ENCODE measurements around the gene ADAMTS2. TPM values are rescaled to one million over a fixed set of nuclear protein-coding genes. Genes with fewer than 3 reads are reported as not detected.

The ADAMTS2 gene
- total and polyA plus RNA-seq, 2 donors, result 22.8 to 80.9 TPM

DNA sequence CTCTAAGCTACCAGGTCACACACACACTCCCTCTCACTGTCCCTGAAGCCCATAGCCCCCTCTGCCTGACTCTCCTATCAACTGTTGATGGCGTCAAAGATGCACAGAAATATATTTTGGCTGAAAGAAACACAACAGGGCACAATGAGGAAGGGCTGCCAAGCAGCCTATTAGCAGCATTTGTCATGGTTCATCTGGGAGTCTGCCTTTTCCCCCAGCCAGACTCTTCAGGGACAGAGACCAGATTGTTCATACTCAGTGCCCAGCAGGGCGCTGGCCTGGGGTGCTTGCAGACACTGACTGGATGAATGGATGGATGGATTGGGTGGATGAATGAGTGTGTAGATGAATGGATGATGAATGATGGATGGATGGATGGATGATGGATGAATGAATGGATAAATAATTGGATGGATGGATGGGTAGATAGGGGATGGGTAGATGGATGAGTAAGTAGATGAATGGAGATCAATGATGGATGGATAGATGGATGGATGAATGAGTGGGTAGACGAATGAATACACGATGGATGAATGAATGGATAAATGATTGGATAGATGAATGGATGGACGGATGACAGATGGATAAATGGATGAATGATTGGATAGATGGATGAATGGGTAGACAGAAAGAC, 90.5 kb downstream of the ADAMTS2 start:
- H3K4me3 ChIP-seq (ENCODE audit: low read depth, low read length), result no peak overlapping the region
- no peaks in the 10 kb centered on the region for H3K4me1 ChIP-seq (ENCODE audit: insufficient read depth)
- DNase-seq (ENCODE audit: extremely low spot score), result no peak
- no peaks in the 10 kb centered on the region for H3K36me3 ChIP-seq (ENCODE audit: insufficient read depth)
- 86% methylated on average over 5 of the region's 5 CpGs for WGBS
- no peak overlapping the region for H3K27ac ChIP-seq (ENCODE audit: low read depth)

DNA sequence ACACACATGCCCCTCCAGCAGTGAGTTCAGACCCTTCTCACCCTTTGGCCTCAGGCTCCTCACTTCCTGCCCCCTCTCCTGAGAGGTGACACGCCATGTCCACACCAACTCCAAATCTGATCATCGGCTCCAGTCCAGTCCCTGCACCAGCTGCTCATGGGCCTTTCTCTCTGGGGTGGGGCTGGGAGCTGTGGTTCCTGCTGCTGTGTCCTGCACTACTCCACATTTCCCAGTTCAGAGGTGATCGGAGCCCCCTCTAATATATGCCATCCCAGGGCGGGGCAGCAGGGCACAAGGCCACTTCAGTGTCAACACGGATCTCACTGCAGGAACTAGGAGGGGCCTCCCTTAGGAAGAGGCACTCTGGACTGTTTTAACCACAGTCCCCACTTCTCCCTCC, 91.5 kb downstream of the ADAMTS2 start:
- Histone ChIP-seq H3K36me3 (ENCODE audit: insufficient read depth) (no peaks in the 10 kb centered on the region), H3K4me3 (ENCODE audit: low read depth, low read length) (no peak overlapping the region), H3K27ac (ENCODE audit: low read depth) (no peak overlapping the region), H3K4me1 (ENCODE audit: insufficient read depth) (no peaks in the 10 kb centered on the region)
- no peak for DNase-seq (ENCODE audit: extremely low spot score)
- 88% methylated on average over 5 of the region's 5 CpGs for WGBS

DNA sequence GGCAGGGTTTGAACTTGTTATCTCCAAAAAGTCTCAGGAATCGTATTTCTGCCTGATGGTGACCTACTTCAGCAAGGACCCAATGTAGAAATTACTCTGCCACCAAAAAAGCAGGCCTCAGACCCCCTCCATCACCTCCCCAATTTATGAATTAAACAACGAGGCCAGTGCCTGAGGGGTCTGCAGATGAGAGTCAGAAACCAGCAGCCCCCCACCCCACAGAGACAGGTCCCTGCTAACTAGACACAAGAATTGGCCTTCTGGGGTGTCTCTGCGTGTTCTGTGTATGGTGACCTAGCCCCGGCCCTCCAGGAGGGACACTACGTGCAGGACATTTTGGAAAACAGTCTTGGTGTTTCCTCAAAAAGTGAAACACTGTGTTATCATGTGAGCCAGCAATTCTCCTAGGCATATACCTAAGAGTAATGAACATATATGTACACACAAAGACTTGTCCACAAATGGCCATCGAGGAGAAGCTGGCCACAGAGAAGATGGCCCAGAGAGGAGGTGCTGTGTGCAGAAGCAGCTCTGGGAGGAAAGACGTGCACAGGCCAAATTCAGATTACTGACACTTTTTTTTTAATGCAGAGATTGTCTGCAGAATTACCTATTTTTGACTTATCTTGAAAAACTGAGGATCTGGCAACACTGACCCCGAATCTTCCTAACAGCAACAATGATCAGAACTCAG, 93.8 kb downstream of the ADAMTS2 start:
- no peak for DNase-seq (ENCODE audit: extremely low spot score)

DNA sequence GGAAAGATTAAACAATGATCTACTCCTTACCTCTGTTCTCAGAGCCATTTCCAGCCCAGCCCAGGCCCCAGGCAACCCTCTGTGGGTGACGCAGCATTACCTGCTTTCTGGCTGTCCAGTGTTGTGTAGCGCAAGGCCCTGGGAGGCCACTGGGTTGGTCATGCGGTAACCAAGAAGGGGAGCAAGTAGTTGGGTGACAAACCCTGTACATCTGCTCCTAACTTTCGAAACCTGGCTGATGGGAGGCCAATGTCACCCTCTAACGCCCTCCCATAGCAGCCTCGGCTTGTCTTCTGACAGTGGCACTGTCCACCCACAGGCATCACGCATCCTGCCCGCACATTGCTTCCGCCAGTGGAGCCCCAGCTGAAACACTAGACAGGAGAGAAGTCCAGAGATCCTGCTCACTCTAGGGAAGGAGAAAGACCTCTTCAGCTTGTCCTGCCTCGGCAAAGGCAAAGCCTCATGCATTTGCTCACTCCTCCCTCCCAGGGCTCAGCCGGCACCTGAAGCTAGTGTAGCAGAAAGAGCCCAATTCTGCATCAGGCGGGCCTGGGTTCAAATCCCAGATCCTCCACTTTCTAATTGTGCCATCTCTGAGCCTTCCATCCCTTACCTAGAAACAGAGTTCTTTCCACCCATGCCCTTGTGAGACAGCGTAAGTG, 94.6 kb downstream of the ADAMTS2 start:
- no peaks in the 10 kb centered on the region for H3K36me3 ChIP-seq (ENCODE audit: insufficient read depth)
- H3K27ac ChIP-seq (ENCODE audit: low read depth), result no peak overlapping the region
- 93% methylated on average over 13 of the region's 13 CpGs for WGBS
- no peaks in the 10 kb centered on the region for H3K4me1 ChIP-seq (ENCODE audit: insufficient read depth)
- DNase-seq (ENCODE audit: extremely low spot score), result no peak
- H3K4me3 ChIP-seq (ENCODE audit: low read depth, low read length), result no peak overlapping the region

More for the DNA sequence above, 93.8 kb downstream of the ADAMTS2 start:
- 92% methylated on average over 8 of the region's 8 CpGs for WGBS
- Histone ChIP-seq H3K4me3 (ENCODE audit: low read depth, low read length) (no peak overlapping the region), H3K36me3 (ENCODE audit: insufficient read depth) (no peaks in the 10 kb centered on the region), H3K27ac (ENCODE audit: low read depth) (no peak overlapping the region), H3K4me1 (ENCODE audit: insufficient read depth) (no peaks in the 10 kb centered on the region)

DNA sequence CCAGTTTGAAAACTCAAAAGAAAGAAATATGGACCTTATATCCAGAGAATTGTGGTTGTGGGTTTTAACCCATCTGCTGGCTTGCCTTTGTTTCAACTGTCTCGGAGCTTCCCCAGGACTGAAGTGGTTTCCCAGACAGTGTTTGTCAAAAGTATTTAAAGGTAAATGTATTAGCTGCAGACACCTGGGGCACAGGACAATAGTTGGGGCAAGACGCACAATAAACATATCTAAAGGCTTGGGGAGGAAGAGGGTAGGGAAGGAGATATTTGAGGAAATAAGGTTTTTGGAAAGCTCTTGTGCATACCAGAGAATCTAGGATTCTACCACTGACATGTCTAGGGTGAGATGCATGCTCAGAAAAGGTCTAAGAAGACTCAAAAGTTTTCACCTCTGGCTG, 99.0 kb downstream of the ADAMTS2 start:
- WGBS, result 99% methylated on average over 2 of the region's 2 CpGs

DNA sequence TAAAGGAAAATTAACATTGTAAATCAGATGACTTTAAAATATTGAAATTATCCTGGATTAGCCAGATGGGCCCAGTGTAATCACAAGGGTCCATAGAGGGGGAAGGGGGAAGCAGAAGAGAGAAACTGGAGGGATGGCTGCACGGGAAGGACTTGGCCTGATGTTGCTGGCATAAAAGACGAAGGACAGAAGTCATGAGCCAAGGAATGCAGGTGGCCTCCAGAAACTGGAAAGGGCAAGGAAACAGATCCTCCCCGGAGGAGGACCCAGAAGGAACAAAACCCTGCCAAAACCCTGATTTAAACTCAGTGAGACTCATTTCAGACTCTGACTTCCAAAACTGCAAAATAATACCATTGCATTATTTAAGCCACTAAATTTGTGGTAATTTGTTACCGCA, 100.2 kb downstream of the ADAMTS2 start:
- no peak overlapping the region for H3K4me3 ChIP-seq (ENCODE audit: low read depth, low read length)
- H3K27ac ChIP-seq (ENCODE audit: low read depth), result no peak overlapping the region
- no peaks in the 10 kb centered on the region for H3K4me1 ChIP-seq (ENCODE audit: insufficient read depth)
- no peaks in the 10 kb centered on the region for H3K36me3 ChIP-seq (ENCODE audit: insufficient read depth)
- WGBS, result 78% methylated on average over 4 of the region's 4 CpGs
- no peak for DNase-seq (ENCODE audit: extremely low spot score)

More for the DNA sequence above, 99.0 kb downstream of the ADAMTS2 start:
- Histone ChIP-seq H3K4me1 (ENCODE audit: insufficient read depth) (no peaks in the 10 kb centered on the region), H3K4me3 (ENCODE audit: low read depth, low read length) (no peak overlapping the region), H3K27ac (ENCODE audit: low read depth) (no peak overlapping the region), H3K36me3 (ENCODE audit: insufficient read depth) (no peaks in the 10 kb centered on the region)
- no peak for DNase-seq (ENCODE audit: extremely low spot score)

DNA sequence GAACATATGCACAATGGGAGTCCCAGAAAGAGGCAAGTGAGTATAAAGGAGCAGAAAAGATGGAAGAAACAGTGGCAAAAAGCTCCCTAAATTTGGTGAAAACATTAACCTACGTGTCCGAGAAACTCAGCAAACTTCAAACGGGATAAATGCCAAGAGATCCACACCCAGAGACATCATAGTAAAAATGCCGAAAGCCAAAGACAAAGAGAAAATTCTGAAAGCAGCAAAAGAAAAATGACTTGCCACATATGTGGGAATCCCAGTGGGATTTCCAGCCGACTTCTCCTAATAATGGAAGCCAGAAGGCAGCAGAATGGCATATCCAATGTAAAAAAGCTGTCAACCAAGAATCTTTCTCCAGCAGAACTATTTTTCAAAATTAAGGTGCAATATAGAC, 101.2 kb downstream of the ADAMTS2 start:
- H3K27ac ChIP-seq (ENCODE audit: low read depth), result no peak overlapping the region
- no peaks in the 10 kb centered on the region for H3K4me1 ChIP-seq (ENCODE audit: insufficient read depth)
- H3K36me3 ChIP-seq (ENCODE audit: insufficient read depth), result no peaks in the 10 kb centered on the region
- DNase-seq (ENCODE audit: extremely low spot score), result no peak
- WGBS, result 47% methylated on average over 5 of the region's 5 CpGs
- no peak overlapping the region for H3K4me3 ChIP-seq (ENCODE audit: low read depth, low read length)

DNA sequence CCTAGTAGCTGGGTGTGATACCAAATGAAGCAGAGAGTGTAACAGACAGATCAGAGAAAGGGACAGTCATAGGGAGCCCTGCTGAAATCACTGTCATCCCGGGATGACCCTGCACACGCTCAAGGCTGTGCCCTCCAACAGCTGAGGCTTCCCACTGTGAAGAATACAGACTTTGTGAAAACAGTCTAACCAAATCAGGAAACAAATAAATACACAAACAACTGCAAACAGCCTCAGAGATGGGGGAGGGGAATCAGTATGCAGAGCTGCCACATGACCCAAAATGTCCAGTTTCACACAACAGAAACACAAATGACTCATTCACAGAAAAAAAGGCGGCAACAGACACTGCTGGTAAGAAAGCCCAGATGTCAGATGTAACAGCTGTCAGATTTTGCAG, 101.9 kb downstream of the ADAMTS2 start:
- no peak for DNase-seq (ENCODE audit: extremely low spot score)
- Histone ChIP-seq H3K36me3 (ENCODE audit: insufficient read depth) (no peaks in the 10 kb centered on the region), H3K4me3 (ENCODE audit: low read depth, low read length) (no peak overlapping the region), H3K4me1 (ENCODE audit: insufficient read depth) (no peaks in the 10 kb centered on the region), H3K27ac (ENCODE audit: low read depth) (no peak overlapping the region)
- 39% methylated on average over 3 of the region's 3 CpGs for WGBS

DNA sequence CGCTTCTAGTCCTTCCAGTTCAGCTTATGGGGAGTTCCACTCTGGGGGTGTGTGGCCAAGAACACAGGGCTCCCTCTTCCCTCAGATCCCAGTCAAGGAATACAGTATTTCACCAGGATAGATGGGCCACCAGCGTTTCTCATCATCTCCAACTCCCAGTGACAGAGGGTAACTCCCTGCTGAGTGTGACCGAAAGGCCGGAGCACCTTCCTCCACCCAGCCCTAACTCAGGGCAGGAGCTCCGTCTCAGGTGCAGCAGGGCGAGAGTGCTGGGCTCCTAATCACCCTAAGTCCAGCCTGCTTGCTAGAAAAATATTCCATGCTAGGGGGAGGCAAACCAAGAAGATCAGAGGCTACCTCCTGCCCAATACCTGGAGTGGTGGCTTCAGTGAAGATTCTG, 102.6 kb downstream of the ADAMTS2 start:
- 87% methylated on average over 6 of the region's 6 CpGs for WGBS
- no peak for DNase-seq (ENCODE audit: extremely low spot score)
- H3K27ac ChIP-seq (ENCODE audit: low read depth), result no peak overlapping the region
- no peaks in the 10 kb centered on the region for H3K4me1 ChIP-seq (ENCODE audit: insufficient read depth)
- H3K36me3 ChIP-seq (ENCODE audit: insufficient read depth), result no peaks in the 10 kb centered on the region
- H3K4me3 ChIP-seq (ENCODE audit: low read depth, low read length), result no peak overlapping the region

DNA sequence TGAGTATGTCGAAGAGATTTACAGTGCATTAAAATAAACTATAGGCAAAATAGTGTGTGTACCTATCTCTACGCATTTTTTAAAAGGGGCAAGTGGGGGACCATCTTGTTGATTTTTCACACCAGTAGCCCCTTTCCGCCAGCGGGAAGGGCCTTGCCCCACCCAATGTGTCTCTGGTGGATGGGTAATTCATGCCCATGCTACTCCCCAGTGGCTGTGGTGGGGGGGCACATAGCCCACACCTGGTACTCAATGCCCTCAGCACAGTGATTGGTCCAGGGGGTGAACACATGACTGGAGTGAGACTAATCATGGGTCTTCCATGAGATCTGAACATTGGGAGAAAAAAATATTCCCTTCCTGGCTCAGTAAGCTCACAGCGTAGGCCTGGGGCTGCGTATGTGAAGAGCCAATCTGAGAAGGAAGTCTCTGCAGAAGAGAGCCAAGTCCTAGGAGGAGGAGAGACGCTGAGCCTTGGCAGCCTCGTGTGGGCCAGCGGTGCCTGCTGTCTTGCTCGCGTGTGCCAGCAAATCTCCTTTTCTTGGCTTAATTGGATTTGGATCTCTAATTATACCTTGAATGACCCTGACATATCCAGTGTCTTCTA, 103.4 kb downstream of the ADAMTS2 start:
- Histone ChIP-seq H3K4me1 (ENCODE audit: insufficient read depth) (no peaks in the 10 kb centered on the region), H3K4me3 (ENCODE audit: low read depth, low read length) (no peak overlapping the region), H3K36me3 (ENCODE audit: insufficient read depth) (no peaks in the 10 kb centered on the region), H3K27ac (ENCODE audit: low read depth) (no peak overlapping the region)
- no peak for DNase-seq (ENCODE audit: extremely low spot score)
- WGBS, result 70% methylated on average over 11 of the region's 11 CpGs

DNA sequence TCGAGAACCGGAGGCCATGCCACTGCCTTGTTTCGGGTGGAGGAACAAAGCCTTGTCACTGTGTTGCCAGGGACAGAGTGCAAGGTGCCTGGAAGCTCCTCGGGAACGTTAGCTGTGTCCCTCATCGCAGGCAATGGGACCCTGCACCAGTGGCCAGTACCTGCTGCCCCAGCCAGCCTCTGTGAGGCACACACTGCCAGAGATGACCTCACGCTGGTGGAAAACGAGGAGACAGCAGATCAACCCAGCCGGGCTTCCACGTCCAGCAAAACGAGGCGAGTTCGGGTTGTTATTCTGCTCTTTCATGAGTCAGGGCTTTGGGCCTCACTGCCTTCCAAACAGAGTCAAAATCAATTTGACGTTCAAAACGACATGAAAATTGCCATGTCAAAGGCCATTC, 104.1 kb downstream of the ADAMTS2 start:
- no peak overlapping the region for H3K27ac ChIP-seq (ENCODE audit: low read depth)

DNA sequence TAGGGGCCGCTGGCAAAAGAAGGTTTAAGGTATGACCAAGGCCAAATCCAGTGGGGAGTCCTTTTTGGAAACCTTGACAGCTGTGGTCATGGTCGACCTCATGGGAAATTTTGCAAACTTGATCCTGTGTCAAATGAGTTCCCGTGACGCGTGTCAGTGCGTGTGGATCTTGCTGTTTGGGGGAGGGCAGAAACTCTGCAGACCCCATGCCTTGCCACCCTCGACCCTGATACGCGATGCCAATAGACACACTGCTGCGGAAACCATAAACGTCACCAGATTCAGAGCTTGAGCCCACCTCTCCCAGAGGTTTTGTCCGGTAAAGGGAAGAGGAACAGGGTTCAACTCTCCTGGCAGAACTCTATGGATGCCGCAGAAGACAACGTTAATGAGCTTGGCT, 104.7 kb downstream of the ADAMTS2 start:
- no peak for DNase-seq (ENCODE audit: extremely low spot score)
- no peaks in the 10 kb centered on the region for H3K36me3 ChIP-seq (ENCODE audit: insufficient read depth)
- no peaks in the 10 kb centered on the region for H3K4me1 ChIP-seq (ENCODE audit: insufficient read depth)
- no peak overlapping the region for H3K27ac ChIP-seq (ENCODE audit: low read depth)
- 93% methylated on average over 14 of the region's 14 CpGs for WGBS
- no peak overlapping the region for H3K4me3 ChIP-seq (ENCODE audit: low read depth, low read length)

More for the DNA sequence above, 104.1 kb downstream of the ADAMTS2 start:
- no peaks in the 10 kb centered on the region for H3K4me1 ChIP-seq (ENCODE audit: insufficient read depth)
- WGBS, result 77% methylated on average over 15 of the region's 15 CpGs
- no peak for DNase-seq (ENCODE audit: extremely low spot score)
- H3K4me3 ChIP-seq (ENCODE audit: low read depth, low read length), result no peak overlapping the region
- no peaks in the 10 kb centered on the region for H3K36me3 ChIP-seq (ENCODE audit: insufficient read depth)

DNA sequence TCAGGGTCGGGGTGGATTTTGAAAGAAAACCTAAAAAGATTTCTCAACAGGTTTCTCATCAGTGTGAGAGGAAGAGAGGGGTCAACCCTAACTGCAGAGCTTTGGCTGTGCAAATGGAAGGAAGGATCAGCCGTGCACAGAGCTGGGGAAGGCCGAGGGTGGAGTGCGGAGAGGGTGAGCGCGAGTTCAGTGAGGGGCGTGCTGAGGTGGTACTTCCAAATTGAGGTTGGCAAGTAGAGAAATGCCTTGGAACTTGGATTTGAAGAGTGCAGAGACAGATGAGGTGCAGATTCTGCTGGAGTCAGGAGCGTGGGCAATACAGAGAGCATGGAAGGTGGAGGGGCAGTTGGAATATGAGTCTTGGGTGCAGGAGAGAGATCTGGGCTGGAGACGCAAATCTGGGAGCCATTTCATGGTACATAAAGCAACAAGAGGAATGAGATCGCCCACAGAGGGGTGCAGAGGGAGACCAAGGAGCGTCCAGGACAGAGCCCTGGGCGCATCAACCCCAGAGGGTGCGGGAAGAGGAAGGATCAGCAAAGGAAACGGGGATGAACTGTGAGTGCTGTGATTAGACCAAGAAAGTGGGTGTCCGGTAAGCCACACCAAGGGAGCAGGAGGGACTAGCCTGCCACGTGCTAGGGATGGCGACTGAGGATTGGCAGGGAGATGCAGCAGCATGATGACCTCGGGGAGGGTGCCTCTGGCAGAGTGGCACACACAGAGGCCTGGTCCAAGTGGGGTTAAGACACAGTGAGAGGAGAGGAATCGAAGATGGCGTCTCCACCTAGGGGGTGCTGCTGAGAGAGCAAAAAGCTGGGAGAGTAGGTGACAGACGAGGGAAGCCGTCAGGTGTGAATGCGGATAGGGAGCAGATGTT, 105.8 kb downstream of the ADAMTS2 start:
- Histone ChIP-seq H3K4me3 (ENCODE audit: low read depth, low read length) (no peak overlapping the region), H3K4me1 (ENCODE audit: insufficient read depth) (no peaks in the 10 kb centered on the region), H3K36me3 (ENCODE audit: insufficient read depth) (no peaks in the 10 kb centered on the region), H3K27ac (ENCODE audit: low read depth) (no peak overlapping the region)
- DNase-seq (ENCODE audit: extremely low spot score), result no peak
- 96% methylated on average over 23 of the region's 23 CpGs for WGBS
